HG02981 (cell line): Measurements from ENCODE around the gene SGSM2.

Experiments
- ATAC-seq: cut with Tn5 transposase; IDR thresholded peaks from one replicate; pipeline ENCODE4 v1.9.1; 2021; ENCODE audit warnings: mild to moderate bottlenecking, moderate library complexity; ENCODE audit not compliant: unreplicated experiment

Gene SGSM2

GRCh38 chr17:2336215-2336851 lies 968 bp upstream of the SGSM2 start, which contains the start of gene TSR1:
Gene TSR1, minus strand, starts transcription at chr17:2336457. Its CDS starts 30 bp downstream, at chr17:2336427.
- ATAC-seq: peak; percentile 83

GRCh38 chr17:2337544-2338314 lies 428 bp downstream of the SGSM2 start:
- no peak for ATAC-seq

GRCh38 chr17:2338315-2338657 lies 985 bp downstream of the SGSM2 start:
- no peak for ATAC-seq

GRCh38 chr17:2343421-2343820 lies 6.1 kb downstream of the SGSM2 start:
- no peak for ATAC-seq

- ATAC-seq: no peak
Observed at GRCh38 chr17:2344528-2344927, 7.2 kb downstream of the SGSM2 start.

GRCh38 chr17:2346475-2346874 lies 9.2 kb downstream of the SGSM2 start:
- no peak for ATAC-seq

GRCh38 chr17:2347805-2348685 lies 10.7 kb downstream of the SGSM2 start:
- ATAC-seq: no peak

- ATAC-seq: no peak
Observed at GRCh38 chr17:2351269-2351668, 14.0 kb downstream of the SGSM2 start.

- ATAC-seq: no peak
Observed at GRCh38 chr17:2354311-2354710, 17.0 kb downstream of the SGSM2 start.

GRCh38 chr17:2357237-2357636 lies 19.9 kb downstream of the SGSM2 start:
- ATAC-seq: no peak

GRCh38 chr17:2357931-2358434 lies 20.7 kb downstream of the SGSM2 start:
- no peak for ATAC-seq

GRCh38 chr17:2361010-2361760 lies 23.9 kb downstream of the SGSM2 start:
- ATAC-seq: no peak

- ATAC-seq: no peak
Observed at GRCh38 chr17:2362016-2362415, 24.7 kb downstream of the SGSM2 start.

GRCh38 chr17:2362416-2362815 lies 25.1 kb downstream of the SGSM2 start:
- ATAC-seq: no peak

GRCh38 chr17:2362881-2363280 lies 25.6 kb downstream of the SGSM2 start:
- no peak for ATAC-seq

GRCh38 chr17:2363318-2363717 lies 26.0 kb downstream of the SGSM2 start:
- no peak for ATAC-seq

GRCh38 chr17:2363851-2364762 lies 26.8 kb downstream of the SGSM2 start:
- ATAC-seq: no peak

GRCh38 chr17:2364763-2365116 lies 27.4 kb downstream of the SGSM2 start:
- ATAC-seq: no peak

GRCh38 chr17:2365132-2365531 lies 27.8 kb downstream of the SGSM2 start:
- ATAC-seq: no peak
